ENCODE results near the gene ST14.

DNA sequence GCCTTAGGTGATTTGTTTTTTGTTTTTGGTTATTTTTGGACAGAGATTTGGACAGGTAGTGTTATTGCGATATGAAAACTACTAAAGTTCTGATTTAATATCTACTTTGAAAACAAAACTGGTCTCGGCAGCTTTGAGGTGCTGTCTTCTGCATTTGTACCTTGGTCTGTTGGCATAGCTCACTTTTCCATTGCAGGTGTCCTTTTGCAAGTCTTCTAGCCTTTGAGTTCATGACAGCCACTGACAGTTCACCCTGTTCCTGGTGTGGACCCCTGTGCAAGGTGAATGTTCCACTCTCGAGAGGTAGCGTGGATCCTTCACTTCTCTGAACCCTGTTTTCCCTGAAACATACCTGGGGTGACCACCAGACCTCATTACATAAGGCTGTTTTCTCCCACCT lies 44.9 kb upstream of the ST14 start:
- TF ChIP-seq, protein P1, sequence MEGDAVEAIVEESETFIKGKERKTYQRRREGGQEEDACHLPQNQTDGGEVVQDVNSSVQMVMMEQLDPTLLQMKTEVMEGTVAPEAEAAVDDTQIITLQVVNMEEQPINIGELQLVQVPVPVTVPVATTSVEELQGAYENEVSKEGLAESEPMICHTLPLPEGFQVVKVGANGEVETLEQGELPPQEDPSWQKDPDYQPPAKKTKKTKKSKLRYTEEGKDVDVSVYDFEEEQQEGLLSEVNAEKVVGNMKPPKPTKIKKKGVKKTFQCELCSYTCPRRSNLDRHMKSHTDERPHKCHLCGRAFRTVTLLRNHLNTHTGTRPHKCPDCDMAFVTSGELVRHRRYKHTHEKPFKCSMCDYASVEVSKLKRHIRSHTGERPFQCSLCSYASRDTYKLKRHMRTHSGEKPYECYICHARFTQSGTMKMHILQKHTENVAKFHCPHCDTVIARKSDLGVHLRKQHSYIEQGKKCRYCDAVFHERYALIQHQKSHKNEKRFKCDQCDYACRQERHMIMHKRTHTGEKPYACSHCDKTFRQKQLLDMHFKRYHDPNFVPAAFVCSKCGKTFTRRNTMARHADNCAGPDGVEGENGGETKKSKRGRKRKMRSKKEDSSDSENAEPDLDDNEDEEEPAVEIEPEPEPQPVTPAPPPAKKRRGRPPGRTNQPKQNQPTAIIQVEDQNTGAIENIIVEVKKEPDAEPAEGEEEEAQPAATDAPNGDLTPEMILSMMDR (conservative IDR thresholded peaks at IDR 0.05) = no peak
- TF ChIP-seq EZH2 (IDR thresholded peaks at IDR 0.05; ENCODE audit: low read depth) = no peak
